HepG2 (cell line): ENCODE measurements around the gene ERCC2. TPM values are rescaled to one million over a fixed set of nuclear protein-coding genes. Genes with fewer than 3 reads are reported as not detected.

Experiments
- ATAC-seq: fragments of 200-7000 bp; cut with Tn5 transposase; 3 replicates; pipeline ENCODE4 v1.9.1; 2020; ENCODE audit warnings: mild to moderate bottlenecking, moderate library complexity
- BruUV-seq: library from RNA; stranded (reverse); fragments of 400-500 nt; replicated peaks from 2 replicates; lab custom pipeline; 2021; lab: Mats Ljungman, UMichigan
- CTCF ChIA-PET: fragments of 300-600 bp; formaldehyde crosslinking; extraction: SDS; loops from one replicate; lab custom pipeline; 2021; ENCODE audit warnings: low total read pairs, inconsistent platforms, low intra/inter-chr PET ratio; lab: Yijun Ruan, JAX
- POLR2A ChIA-PET: fragments of 350-600 bp; sonication (Branson Sonifier 250); formaldehyde crosslinking; loops from one replicate; lab custom pipeline; 2020; ENCODE audit warnings: antibody characterized with exemption, inconsistent platforms; lab: Yijun Ruan, JAX
- DNase-seq: peaks from one replicate; pipeline ENCODE4 v3.0.0-alpha.2; 2015; ENCODE audit warnings: low spot score
- FAIRE-seq: peaks from 3 replicates; lab custom pipeline; 2011; peaks lifted over from hg19 to GRCh38; lab: Jason Lieb, UNC
- H2AFZ ChIP-seq: one replicate; pipeline ENCODE4 v1.6.1; 2011; ENCODE audit warnings: low read length, inconsistent platforms
- H3K27ac ChIP-seq: fragments of 300-600 bp; 3 replicates; pipeline ENCODE4 v1.8.0; 2011; ENCODE audit warnings: mixed run types, mild to moderate bottlenecking, mixed read lengths, low read length, inconsistent platforms; ENCODE audit not compliant: insufficient read depth; ENCODE audit errors: extremely low read length
- H3K27me3 ChIP-seq, 2 experiments: fragments of 200-600 bp in 1 of 2; 2 replicates in 1 of 2; 3 replicates in 1 of 2; pipeline versions ENCODE4 v1.6.0 to v1.8.0; 2011; ENCODE audit warnings: low read length in 2 of 2, mild to moderate bottlenecking in 2 of 2, moderate library complexity in 2 of 2, inconsistent platforms in 1 of 2; ENCODE audit not compliant: insufficient read depth in 2 of 2, control insufficient read depth in 1 of 2
- H3K36me3 ChIP-seq, 2 experiments: fragments of 200-600 bp in 1 of 2; replicated peaks in 1 of 2; 2 replicates in 1 of 2; 3 replicates in 1 of 2; pipeline versions ENCODE4 v1.5.1 to v1.8.0; 2011; ENCODE audit warnings: low read length in 2 of 2, inconsistent platforms in 1 of 2; ENCODE audit not compliant: insufficient read depth in 2 of 2, control insufficient read depth in 1 of 2
- H3K4me1 ChIP-seq: 2 replicates; pipeline ENCODE4 v1.5.1; 2012; ENCODE audit warnings: low read length, inconsistent platforms; ENCODE audit not compliant: insufficient read depth
- H3K4me2 ChIP-seq: 2 replicates; pipeline ENCODE4 v1.6.0; 2011; ENCODE audit warnings: low read depth, low read length, inconsistent platforms
- H3K4me3 ChIP-seq, 3 experiments: fragments of 200-600 bp in 1 of 3; sonication (generic), shearing (Covaris generic) in 1 of 3; replicated peaks in 1 of 3; 2 replicates each; pipeline ENCODE4 v1.5.1; 2011 to 2016; ENCODE audit warnings: low read length in 3 of 3, inconsistent platforms in 2 of 3, low read depth in 2 of 3, mild to moderate bottlenecking in 2 of 3, control low read depth in 1 of 3, mixed read lengths in 1 of 3; ENCODE audit not compliant: insufficient read depth in 1 of 3
- H3K79me2 ChIP-seq: one replicate; pipeline ENCODE4 v1.6.1; 2011; ENCODE audit warnings: low read length, inconsistent platforms; ENCODE audit not compliant: insufficient read depth
- H3K9ac ChIP-seq: 2 replicates; pipeline ENCODE4 v1.6.0; 2011; ENCODE audit warnings: mild to moderate bottlenecking, low read depth, low read length, inconsistent platforms; ENCODE audit not compliant: insufficient read depth
- H3K9me3 ChIP-seq: 2 replicates; pipeline ENCODE4 v1.5.1; 2012; ENCODE audit warnings: mild to moderate bottlenecking, low read length
- H4K20me1 ChIP-seq: 2 replicates; pipeline ENCODE4 v1.6.0; 2011; ENCODE audit warnings: inconsistent platforms, mild to moderate bottlenecking, low read length, moderate library complexity; ENCODE audit not compliant: insufficient read depth
- AGO2 ChIP-seq: fragments of 200-400 bp; formaldehyde crosslinking; optimal IDR thresholded peaks from 2 replicates; pipeline ENCODE3; 2017; ENCODE audit warnings: mild to moderate bottlenecking, low read depth, low read length, moderate library complexity
- ZFYVE20 ChIP-seq: sonication (generic); formaldehyde crosslinking; IDR thresholded peaks from 2 replicates; pipeline ENCODE4 v1.8.0; 2023; ENCODE audit warnings: low read depth, mild to moderate bottlenecking, moderate library complexity, missing genetic modification reagents, borderline replicate concordance
- WGBS: methylation state at CpG from one replicate; pipeline ENCODE4 v1.1.6; 2017; ENCODE audit warnings: low lambda C conversion rate; 5-methylcytosine and 5-hydroxymethylcytosine counted together
- in situ Hi-C: cut with HindIII; loops from 2 replicates; pipeline ENCODE4 v1.10.0; 2017; ENCODE audit warnings: low pct_unique_long_range_greater_than_20kb; ENCODE audit not compliant: extremely low pct_ligation_motif_present
- intact Hi-C: fragments of 100-400 bp; cut with micrococcal nuclease; formaldehyde crosslinking; loops from one replicate; pipeline ENCODE4 v1.10.0; 2022; ENCODE audit not compliant: unreplicated experiment
- polyA plus RNA-seq, 8 experiments: library from polyadenylated mRNA; depleted of rRNA in 3 of 8; stranded (reverse) in 7 of 8; unstranded in 1 of 8; fragments of >200 nt; fragmentation: Illumina TruSeq in 4 of 8; extraction: Trizol in 4 of 8; gene quantifications; 2 replicates each; pipeline versions ENCODE4 v1.2.1 to v1.2.3, GENCODE V29; 2011 to 2016; ENCODE audit warnings: low read depth in 4 of 8, missing spikeins in 1 of 8, mixed read lengths in 1 of 8; ENCODE audit not compliant: insufficient read depth in 1 of 8
- total RNA-seq, 5 experiments: library from RNA; depleted of rRNA; stranded (reverse); fragments of >200 nt; fragmentation: Illumina TruSeq; extraction: Trizol; gene quantifications; 2 replicates each; pipeline ENCODE4 v1.2.3, GENCODE V29; 2016; ENCODE audit warnings: low read depth in 1 of 5

The ERCC2 gene
- total and polyA plus RNA-seq, 2 of the 13 experiments (the other 11 are each of a cell fraction or from before 2014, with no cell fraction given), result 25.4 to 49.2 TPM

GRCh38 chr19:45302416-45302815 lies 68.0 kb downstream of the ERCC2 start:
- POLR2A ChIA-PET, result no interaction called here
- Histone ChIP-seq H3K36me3 (peaks cover 3 to 13% of the 10 kb centered on the region in 2 experiments; a peak in 4 of 5 replicates), H2AFZ (no peak overlapping the region), H3K9ac (no peak overlapping the region), H3K27ac (no peak overlapping the region), H3K4me1 (peaks cover 21% of the 10 kb centered on the region), H3K4me2 (no peak overlapping the region), H3K79me2 (no peaks in the 10 kb centered on the region), H3K27me3 (no peaks in the 10 kb centered on the region), H4K20me1 (no peaks in the 10 kb centered on the region), H3K9me3 (no peaks in the 10 kb centered on the region), H3K4me3 (no peak overlapping the region)
- no peak for FAIRE-seq
- ATAC-seq, result no peak
- no TSS peak for BruUV-seq
- in situ Hi-C loops (no loop called here), intact Hi-C loops (no loop called here)
- TF ChIP-seq ZFYVE20 (CRISPR knock-in tag), result no peak
- TF ChIP-seq AGO2, result peak; percentile 41
- WGBS, result 97% methylated on average over 26 of the region's 27 CpGs
- CTCF ChIA-PET, result no interaction called here
- no peak for DNase-seq

Other genes with a start within 250 kb of the ERCC2 start
- not detected in 2 replicates for gene NKPD1, start 209.6 kb downstream of the ERCC2 start, total RNA-seq (2016; rRNA removed; fragmentation: Illumina TruSeq; extraction: Trizol)
- 0.03 and 0.10 TPM in 2 replicates for gene NKPD1, start 209.6 kb downstream of the ERCC2 start, polyA plus RNA-seq (2011; rRNA removed)
- gene TRAPPC6A, start 192.3 kb downstream of the ERCC2 start, total RNA-seq (2016; rRNA removed; fragmentation: Illumina TruSeq; extraction: Trizol), result 6.2 and 6.5 TPM in 2 replicates
- 21.0 and 27.2 TPM in 2 replicates for gene TRAPPC6A, start 192.3 kb downstream of the ERCC2 start, polyA plus RNA-seq (2011; rRNA removed)
- gene BLOC1S3, start 191.8 kb downstream of the ERCC2 start, total RNA-seq (2016; rRNA removed; fragmentation: Illumina TruSeq; extraction: Trizol), result 3.2 and 4.3 TPM in 2 replicates
- 4.8 TPM in 2 replicates for gene BLOC1S3, start 191.8 kb downstream of the ERCC2 start, polyA plus RNA-seq (2011; rRNA removed)
- not detected in 2 replicates for gene EXOC3L2, start 125.2 kb downstream of the ERCC2 start, total RNA-seq (2016; rRNA removed; fragmentation: Illumina TruSeq; extraction: Trizol)
- 0.21 TPM in 1 of 2 replicates, not detected in the other for gene EXOC3L2, start 125.2 kb downstream of the ERCC2 start, polyA plus RNA-seq (2011; rRNA removed)
- 7.0 and 7.6 TPM in 2 replicates for gene MARK4, start 119.3 kb downstream of the ERCC2 start, total RNA-seq (2016; rRNA removed; fragmentation: Illumina TruSeq; extraction: Trizol)
- gene MARK4, start 119.3 kb downstream of the ERCC2 start, polyA plus RNA-seq (2011; rRNA removed), result 11.4 and 12.2 TPM in 2 replicates
- gene CKM, start 47.7 kb downstream of the ERCC2 start, total RNA-seq (2016; rRNA removed; fragmentation: Illumina TruSeq; extraction: Trizol), result 0.27 and 0.80 TPM in 2 replicates
- gene CKM, start 47.7 kb downstream of the ERCC2 start, polyA plus RNA-seq (2011; rRNA removed), result 0.54 and 0.59 TPM in 2 replicates
- gene KLC3, start 29.8 kb downstream of the ERCC2 start, total RNA-seq (2016; rRNA removed; fragmentation: Illumina TruSeq; extraction: Trizol), result not detected in 2 replicates
- 0.13 and 0.26 TPM in 2 replicates for gene KLC3, start 29.8 kb downstream of the ERCC2 start, polyA plus RNA-seq (2011; rRNA removed)
- 1.3 and 1.6 TPM in 2 replicates for gene PPP1R13L, start 34.5 kb upstream of the ERCC2 start, total RNA-seq (2016; rRNA removed; fragmentation: Illumina TruSeq; extraction: Trizol)
- gene PPP1R13L, start 34.5 kb upstream of the ERCC2 start, polyA plus RNA-seq (2011; rRNA removed), result 6.6 and 8.8 TPM in 2 replicates
- 20.8 and 23.3 TPM in 2 replicates for gene POLR1G, start 36.1 kb upstream of the ERCC2 start, total RNA-seq (2016; rRNA removed; fragmentation: Illumina TruSeq; extraction: Trizol)
- 3.5 and 4.3 TPM in 2 replicates for gene POLR1G, start 36.1 kb upstream of the ERCC2 start, polyA plus RNA-seq (2011; rRNA removed)
- 39.3 and 40.0 TPM in 2 replicates for gene ERCC1, start 53.3 kb upstream of the ERCC2 start, total RNA-seq (2016; rRNA removed; fragmentation: Illumina TruSeq; extraction: Trizol)
- 66.4 and 76.6 TPM in 2 replicates for gene ERCC1, start 53.3 kb upstream of the ERCC2 start, polyA plus RNA-seq (2011; rRNA removed)
- 0.21 and 6.0 TPM in 2 replicates for gene FOSB, start 97.4 kb upstream of the ERCC2 start, total RNA-seq (2016; rRNA removed; fragmentation: Illumina TruSeq; extraction: Trizol)
- 2.8 TPM in 2 replicates for gene FOSB, start 97.4 kb upstream of the ERCC2 start, polyA plus RNA-seq (2011; rRNA removed)
- 2.1 and 2.9 TPM in 2 replicates for gene RTN2, start 126.5 kb upstream of the ERCC2 start, total RNA-seq (2016; rRNA removed; fragmentation: Illumina TruSeq; extraction: Trizol)
- gene RTN2, start 126.5 kb upstream of the ERCC2 start, polyA plus RNA-seq (2011; rRNA removed), result 17.1 and 18.0 TPM in 2 replicates
- 0.31 and 0.67 TPM in 2 replicates for gene PPM1N, start 127.9 kb upstream of the ERCC2 start, total RNA-seq (2016; rRNA removed; fragmentation: Illumina TruSeq; extraction: Trizol)
- gene PPM1N, start 127.9 kb upstream of the ERCC2 start, polyA plus RNA-seq (2011; rRNA removed), result 1.3 and 1.8 TPM in 2 replicates
- 64.6 and 67.1 TPM in 2 replicates for gene VASP, start 136.9 kb upstream of the ERCC2 start, total RNA-seq (2016; rRNA removed; fragmentation: Illumina TruSeq; extraction: Trizol)
- 41.8 and 49.1 TPM in 2 replicates for gene VASP, start 136.9 kb upstream of the ERCC2 start, polyA plus RNA-seq (2011; rRNA removed)
- 7.8 and 8.3 TPM in 2 replicates for gene OPA3, start 214.2 kb upstream of the ERCC2 start, total RNA-seq (2016; rRNA removed; fragmentation: Illumina TruSeq; extraction: Trizol)
- 16.6 and 17.7 TPM in 2 replicates for gene OPA3, start 214.2 kb upstream of the ERCC2 start, polyA plus RNA-seq (2011; rRNA removed)
- not detected in 2 replicates for gene GPR4, start 231.6 kb upstream of the ERCC2 start, total RNA-seq (2016; rRNA removed; fragmentation: Illumina TruSeq; extraction: Trizol)
- gene GPR4, start 231.6 kb upstream of the ERCC2 start, polyA plus RNA-seq (2011; rRNA removed), result 0.15 TPM in 1 of 2 replicates, not detected in the other